ENCODE data around the gene CACNG4. TPM values are rescaled to one million over a fixed set of nuclear protein-coding genes. Genes with fewer than 3 reads are reported as not detected.

The CACNG4 gene
- total and polyA plus RNA-seq, 2 of the 4 experiments (the other 2 are of a cell fraction) = under 0.01 to 0.53 TPM

DNA sequence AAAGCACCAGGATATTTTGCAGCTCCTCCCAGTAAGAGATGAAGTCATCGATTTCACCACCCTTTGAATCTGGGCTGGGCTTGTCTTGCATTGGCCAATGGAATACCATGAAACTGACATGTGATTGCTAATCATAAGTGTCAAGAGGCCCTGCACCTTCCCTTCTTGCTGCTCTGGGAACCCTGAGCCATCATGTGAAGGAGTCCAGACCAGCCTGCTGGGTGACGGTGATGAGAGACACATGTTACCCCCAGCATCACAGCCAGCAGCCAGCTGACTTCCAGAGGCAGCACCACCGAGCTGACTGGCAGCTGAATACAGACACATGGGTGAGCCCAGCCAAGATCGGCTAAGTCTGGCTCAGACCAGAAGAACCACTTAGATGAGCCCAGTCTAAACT, 43.6 kb upstream of the CACNG4 start:
- no peak overlapping the region for H2BK120ac ChIP-seq (ENCODE audit: low read depth, low read length)
- no peak overlapping the region for H3K14ac ChIP-seq (replicated peaks; ENCODE audit: low read depth, low read length)
- TF ChIP-seq BHLHE40 (IDR thresholded peaks at IDR 0.05; ENCODE audit: low read depth, low read length) = no peak
- peak; percentile 38; the same call in 1 of the 2 replicates for TF ChIP-seq CEBPB (IDR thresholded peaks at IDR 0.05; ENCODE audit: low read depth, low read length)
- H3K23ac ChIP-seq (ENCODE audit: low read depth, low read length) = no peak overlapping the region
- no peak overlapping the region for H2BK15ac ChIP-seq (ENCODE audit: low read depth, low read length)
- H4K91ac ChIP-seq (ENCODE audit: insufficient read depth, low read depth, low read length) = no peak overlapping the region
- H2BK5ac ChIP-seq (ENCODE audit: low read depth, low read length, poor library complexity, severe bottlenecking) = no peak overlapping the region
- dilution Hi-C loops (cut with HindIII; ENCODE audit: low sequenced_read_pairs, unreplicated experiment) (no loop called here), intact Hi-C loops (cut with micrococcal nuclease) (no loop called here), in situ Hi-C loops (cut with MboI; ENCODE audit: low sequenced_read_pairs) (no loop called here)
- H3K9me3 ChIP-seq (ENCODE audit: control insufficient read depth, insufficient read depth, low read length) = peaks cover 4% of the 10 kb centered on the region
- H2AFZ ChIP-seq (replicated peaks; ENCODE audit: low read length, poor library complexity) = no peak overlapping the region
- H2AK9ac ChIP-seq (replicated peaks; ENCODE audit: low read depth, low read length, poor library complexity) = no peak overlapping the region
- H4K8ac ChIP-seq (ENCODE audit: low read depth in 2 of 2, low read length in 2 of 2) = no peak overlapping the region
- H3K27me3 ChIP-seq (ENCODE audit: control insufficient read depth, insufficient read depth, low read length) = peaks cover 35% of the 10 kb centered on the region
- no peak overlapping the region for H2BK20ac ChIP-seq (ENCODE audit: low read depth, low read length)
- no peaks in the 10 kb centered on the region for H3K79me1 ChIP-seq (ENCODE audit: low read depth in 1 of 2, low read length in 2 of 2)
- no peak overlapping the region for H4K5ac ChIP-seq (ENCODE audit: low read depth, low read length)
- no peak overlapping the region for H3K27ac ChIP-seq (ENCODE audit: insufficient read depth, low read length)
- H3K36me3 ChIP-seq (ENCODE audit: control insufficient read depth, insufficient read depth, low read length) = no peaks in the 10 kb centered on the region
- H3K56ac ChIP-seq (ENCODE audit: extremely low read depth, insufficient read depth, low read length) = no peak overlapping the region
- no peaks in the 10 kb centered on the region for H3K9me1 ChIP-seq (ENCODE audit: insufficient read depth, low read length)
- no peak overlapping the region for H3K18ac ChIP-seq (ENCODE audit: low read depth, low read length)
- no peak overlapping the region for H2AK5ac ChIP-seq (ENCODE audit: low read depth, low read length)
- H3K9ac ChIP-seq (ENCODE audit: low read depth, low read length) = no peak overlapping the region
- ChIA-PET POLR2A (ENCODE audit: unreplicated experiment) (no interaction called here), CTCF (no interaction called here)
- 100% methylated on average over 1 of the region's 4 CpGs; no CpG with 5 or more reads in 1 of the 2 experiments for WGBS, 2 experiments (ENCODE audit: extremely low coverage in 2 of 2, insufficient read length in 1 of 2)
- H4K20me1 ChIP-seq (ENCODE audit: insufficient read depth, low read length) = no peaks in the 10 kb centered on the region
- no TSS peak for BruUV-seq (replicated peaks)
- no peak overlapping the region for H3K4ac ChIP-seq (ENCODE audit: low read depth, low read length)
- no peaks in the 10 kb centered on the region for H3K4me1 ChIP-seq (ENCODE audit: control insufficient read depth, insufficient read depth, low read length)
- H3K4me3 ChIP-seq (ENCODE audit: insufficient read depth, low read depth, low read length) = no peak overlapping the region
- no peak overlapping the region for H3K4me2 ChIP-seq (ENCODE audit: low read depth, low read length)
- ATAC-seq (ENCODE audit: low read depth) (no peak), DNase-seq (no peak)

Measured in IMR-90 (cell line).